ENCODE measurements around the gene LRP5. TPM values are rescaled to one million over a fixed set of nuclear protein-coding genes. Genes with fewer than 3 reads are reported as not detected.
"Not testable (repeated sequence)": the region's sequence is repeated elsewhere in the genome, so short reads cannot be mapped to it uniquely, and the experiment has no call there.

Gene LRP5
- total RNA-seq, 2 donors from 2014 or later, result 43.3 to 63.6 TPM

- Histone ChIP-seq H3K4me1 (no peaks in the 10 kb centered on the region), H3K27ac (no peak overlapping the region), H3K27me3 (no peaks in the 10 kb centered on the region), H3K36me3 (replicated peaks in 1 of 2; ENCODE audit: insufficient read depth in 1 of 2, low read depth in 2 of 2) (peaks cover 0 to 18% of the 10 kb centered on the region in 2 donors), H3K9me3 (peaks cover 0 to 10% (median 0%) of the 10 kb centered on the region in 3 donors), H3K4me3 (no peak overlapping the region)
- 67 to 92% methylated on average over 2 to 3 of the region's 3 CpGs for WGBS, 2 donors
- ATAC-seq (no peak), DNase-seq (no peak)
- intact Hi-C loops (cut with DNase I), result no loop called here
- TF ChIP-seq CTCF (IDR thresholded peaks at IDR 0.05), result no peak
- no peak for TF ChIP-seq POLR2A (IDR thresholded peaks at IDR 0.05)
Measured at GRCh38 chr11:68430801-68431200, 118.4 kb downstream of the LRP5 start.

- TF ChIP-seq CTCF (IDR thresholded peaks at IDR 0.05) (no peak), POLR2A (IDR thresholded peaks at IDR 0.05) (no peak)
- Histone ChIP-seq H3K9me3 (peaks cover 0 to 10% (median 0%) of the 10 kb centered on the region in 3 donors), H3K27me3 (no peaks in the 10 kb centered on the region), H3K4me3 (no peak overlapping the region), H3K36me3 (replicated peaks in 1 of 2; ENCODE audit: insufficient read depth in 1 of 2, low read depth in 2 of 2) (peaks cover 0 to 12% of the 10 kb centered on the region in 2 donors), H3K4me1 (no peaks in the 10 kb centered on the region), H3K27ac (no peak overlapping the region)
- DNase-seq (no peak), ATAC-seq (no peak)
- intact Hi-C loops (cut with DNase I), result no loop called here
- 87 to 91% methylated on average over 13 to 24 of the region's 24 CpGs for WGBS, 2 donors
Measured at GRCh38 chr11:68431984-68432645, 119.7 kb downstream of the LRP5 start.

- intact Hi-C loops (cut with DNase I), result no loop called here
- H3K27me3 ChIP-seq, result no peaks in the 10 kb centered on the region
- H3K4me1 ChIP-seq, result no peaks in the 10 kb centered on the region
- H3K9me3 ChIP-seq, result peaks cover 0 to 10% (median 0%) of the 10 kb centered on the region in 3 donors
- ATAC-seq (no peak), DNase-seq (no peak)
- TF ChIP-seq CTCF (IDR thresholded peaks at IDR 0.05), result no peak
- no peak for TF ChIP-seq POLR2A (IDR thresholded peaks at IDR 0.05)
- H3K4me3 ChIP-seq, result no peak overlapping the region
- no peak overlapping the region for H3K27ac ChIP-seq
- WGBS, 2 donors, result 91 to 94% methylated on average over 17 of the region's 17 CpGs
- H3K36me3 ChIP-seq (replicated peaks in 1 of 2; ENCODE audit: insufficient read depth in 1 of 2, low read depth in 2 of 2), result peaks cover 0 to 14% of the 10 kb centered on the region in 2 donors
Measured at GRCh38 chr11:68432874-68433273, 120.5 kb downstream of the LRP5 start.

- Histone ChIP-seq H3K4me3 (no peak overlapping the region), H3K4me1 (no peaks in the 10 kb centered on the region), H3K9me3 (peaks cover 0 to 10% (median 0%) of the 10 kb centered on the region in 3 donors), H3K36me3 (replicated peaks in 1 of 2; ENCODE audit: insufficient read depth in 1 of 2, low read depth in 2 of 2) (peaks cover under 1 to 12% of the 10 kb centered on the region in 2 donors), H3K27me3 (no peaks in the 10 kb centered on the region), H3K27ac (no peak overlapping the region)
- TF ChIP-seq POLR2A (IDR thresholded peaks at IDR 0.05), result no peak
- TF ChIP-seq CTCF (IDR thresholded peaks at IDR 0.05), result no peak
- DNase-seq (no peak), ATAC-seq (no peak)
- 87 to 92% methylated on average over 8 to 29 of the region's 31 CpGs for WGBS, 2 donors
- intact Hi-C loops (cut with DNase I), result no loop called here
Measured at GRCh38 chr11:68433541-68433940, 121.2 kb downstream of the LRP5 start.

GRCh38 chr11:68434159-68434558, 121.8 kb downstream of the LRP5 start:
- H3K4me1 ChIP-seq; H3K27ac ChIP-seq; ATAC-seq; H3K9me3 ChIP-seq; intact Hi-C loops (cut with DNase I); H3K27me3 ChIP-seq; H3K4me3 ChIP-seq; DNase-seq: not testable (repeated sequence)
- peaks cover 6 to 15% of the 10 kb centered on the region in 2 donors for H3K36me3 ChIP-seq (replicated peaks in 1 of 2; ENCODE audit: insufficient read depth in 1 of 2, low read depth in 2 of 2)
- WGBS, 2 donors, result 90 to 93% methylated on average over 5 of the region's 5 CpGs
